Psoas muscle (tissue), 8 donors: ENCODE measurements around the gene SLC39A11. TPM values are rescaled to one million over a fixed set of nuclear protein-coding genes. Genes with fewer than 3 reads are reported as not detected.

Experiments
- ATAC-seq, 4 donors: fragments of 200-7000 bp; cut with Tn5 transposase; one replicate each; pipeline ENCODE4 v1.9.1; 2020; ENCODE audit warnings: moderate library complexity in 3 of 4, mild to moderate bottlenecking in 2 of 4
- DNase-seq, 2 donors: peaks; one replicate each; pipeline ENCODE4 v3.0.0-alpha.2; 2020
- H3K27ac ChIP-seq: fragments of 200-600 bp; one replicate; pipeline ENCODE4 v1.8.0; 2022
- H3K27me3 ChIP-seq, 3 donors: fragments of 200-600 bp in 1 of 3; one replicate each; pipeline versions ENCODE4 v1.6.1 to v1.8.0; 2013 to 2022; ENCODE audit warnings: low read length in 2 of 3, mild to moderate bottlenecking in 2 of 3, moderate library complexity in 1 of 3; ENCODE audit not compliant: insufficient read depth in 3 of 3
- H3K36me3 ChIP-seq, 2 donors: fragments of 200-600 bp in 1 of 2; one replicate each; pipeline versions ENCODE4 v1.6.1 to v1.8.0; 2013 to 2022; ENCODE audit warnings: low read depth in 1 of 2, mild to moderate bottlenecking in 1 of 2, moderate library complexity in 1 of 2; ENCODE audit not compliant: insufficient read depth in 1 of 2
- H3K4me1 ChIP-seq: fragments of 200-600 bp; one replicate; pipeline ENCODE4 v1.8.0; 2022
- H3K4me3 ChIP-seq: fragments of 200-600 bp; one replicate; pipeline ENCODE4 v1.8.0; 2022; ENCODE audit warnings: mild to moderate bottlenecking
- H3K9me3 ChIP-seq: fragments of 200-600 bp; one replicate; pipeline ENCODE4 v1.8.0; 2022
- CTCF ChIP-seq: fragments of 200-600 bp; IDR thresholded peaks from one replicate; pipeline ENCODE4 v1.8.0; 2022; ENCODE audit warnings: antibody characterized with exemption
- WGBS, 3 donors: extraction: QIAGEN DNeasy Blood & Tissue Kit; methylation state at CpG; one replicate each; pipeline versions ENCODE4 v1.1.6 to v1.1.7; 2013; 5-methylcytosine and 5-hydroxymethylcytosine counted together
- intact Hi-C, 2 donors: fragments of 100-400 bp; cut with DNase I; formaldehyde crosslinking; loops; one replicate each; pipeline versions ENCODE4 v1.11.0 to v1.14.2; 2022
- polyA plus RNA-seq, 3 donors: library from polyadenylated mRNA; stranded (reverse); fragments of 200-250 nt; gene quantifications; one replicate each; pipeline ENCODE4 v1.2.3, GENCODE V29; 2013
- total RNA-seq, 4 donors: library from RNA; stranded (reverse); fragmentation: NEBNext Ultra II Directional in 2 of 4; extraction: Animal tissue kit (Norgen Biotek cat#: 25700) in 2 of 4; gene quantifications; one replicate each; pipeline versions ENCODE4 v1.2.1 to v1.2.4, GENCODE V29; 2021 to 2023
- donor health status: healthy with polysubstance abuse.
- donor health status: DM: no; HTN: no; CAD: no; lungs with moderate emphysema.
- donor health status: Bipolar disorder and iron deficiency.
- donor health status: healthy.
- donor health status: DM: yes; HTN: yes; CAD: no.
- donor health status: DM: no; HTN: no; CAD: no.
- donor health status: DM: no; HTN: no; CAD: no.
- donor health status: DM: yes; HTN: yes; CAD: no.

Gene SLC39A11
- total and polyA plus RNA-seq, 7 donors = 1.6 to 9.7 (median 7.9) TPM

- no peak overlapping the region for H3K4me3 ChIP-seq
- H3K4me1 ChIP-seq = no peaks in the 10 kb centered on the region
- H3K9me3 ChIP-seq = no peaks in the 10 kb centered on the region
Measured at GRCh38 chr17:72737151-72737690, 355.3 kb downstream of the SLC39A11 start.

DNA sequence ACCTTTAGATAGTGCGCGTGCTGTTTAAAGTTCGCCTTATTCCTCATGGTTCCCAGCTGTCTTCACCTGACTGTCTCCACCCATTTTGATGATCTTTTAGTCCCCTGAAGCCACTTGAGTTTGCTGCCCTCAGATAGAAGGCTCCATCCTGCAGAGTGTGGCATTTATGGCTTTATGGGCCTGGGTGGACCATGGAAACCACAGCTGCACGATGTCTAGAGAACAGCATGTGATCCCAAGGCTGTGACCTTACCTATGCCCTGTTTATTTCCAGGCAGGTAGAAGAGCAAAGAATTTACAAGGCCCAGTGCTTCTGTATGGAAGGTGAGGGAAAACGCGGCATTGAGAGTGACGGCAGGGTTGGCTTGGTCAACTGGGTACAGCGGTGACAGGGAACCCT is 356.9 kb downstream of the SLC39A11 start:
- ATAC-seq (no peak), DNase-seq (no peak)
- Histone ChIP-seq H3K9me3 (no peaks in the 10 kb centered on the region), H3K4me3 (no peak overlapping the region), H3K27me3 (no peaks in the 10 kb centered on the region), H3K36me3 (no peaks in the 10 kb centered on the region), H3K27ac (no peak overlapping the region), H3K4me1 (no peaks in the 10 kb centered on the region)
- no peak for TF ChIP-seq CTCF
- intact Hi-C loops = no loop called here
- WGBS, 3 donors = 90 to 92% (median 91%) methylated on average over 8 of the region's 8 CpGs

More at GRCh38 chr17:72737151-72737690, 355.3 kb downstream of the SLC39A11 start:
- ATAC-seq = no peak
- DNase-seq = no peak
- H3K27me3 ChIP-seq = no peaks in the 10 kb centered on the region
- H3K27ac ChIP-seq = no peak overlapping the region
- H3K36me3 ChIP-seq = no peaks in the 10 kb centered on the region
- TF ChIP-seq CTCF = no peak
- intact Hi-C loops = no loop called here
- WGBS, 3 donors = 93 to 96% (median 96%) methylated on average over 4 of the region's 4 CpGs

DNA sequence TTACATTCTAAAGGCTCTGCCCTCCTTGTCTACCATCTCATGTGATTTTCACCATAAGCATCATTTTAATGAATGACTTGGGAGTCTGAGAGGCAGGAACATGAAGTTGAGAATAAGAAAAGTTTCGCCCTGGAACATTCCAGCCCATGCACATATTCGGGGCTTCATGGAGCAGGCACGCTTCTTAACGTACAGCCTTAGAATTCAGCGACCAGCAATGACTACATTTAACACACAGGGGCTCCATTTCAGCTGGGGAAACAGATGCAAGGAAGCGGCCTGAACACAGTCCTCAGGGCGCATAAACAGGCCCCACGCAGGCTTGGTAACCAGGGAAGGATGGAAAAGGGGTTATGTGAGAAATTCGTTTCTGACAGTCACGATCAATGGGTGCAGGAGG is 357.4 kb downstream of the SLC39A11 start:
- TF ChIP-seq CTCF = no peak
- WGBS, 3 donors = 91 to 93% (median 92%) methylated on average over 10 of the region's 10 CpGs
- no peaks in the 10 kb centered on the region for H3K9me3 ChIP-seq
- no peak overlapping the region for H3K4me3 ChIP-seq
- no peaks in the 10 kb centered on the region for H3K4me1 ChIP-seq
- H3K27me3 ChIP-seq = no peaks in the 10 kb centered on the region
- no peaks in the 10 kb centered on the region for H3K36me3 ChIP-seq
- intact Hi-C loops = no loop called here
- DNase-seq (no peak), ATAC-seq (no peak)
- no peak overlapping the region for H3K27ac ChIP-seq

DNA sequence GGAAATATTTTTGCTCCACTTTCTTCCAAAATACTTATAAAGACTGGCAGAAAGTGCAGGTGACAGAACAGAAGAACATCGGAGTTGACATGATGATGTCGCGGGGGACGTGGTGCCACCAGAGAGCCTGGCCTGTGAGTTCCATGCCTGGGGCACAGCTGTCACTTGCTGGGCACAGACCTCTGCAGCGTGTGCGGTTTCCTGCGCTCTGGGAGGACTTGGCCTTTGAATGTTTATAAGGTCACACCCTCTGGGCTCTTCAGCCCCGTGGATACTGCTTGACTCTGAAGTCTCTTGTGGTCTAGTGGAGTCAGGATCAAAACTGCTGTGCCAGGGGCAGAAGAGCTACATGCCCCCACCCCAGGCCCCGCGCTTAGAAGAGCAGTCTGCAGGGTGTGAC is 357.9 kb downstream of the SLC39A11 start:
- H3K9me3 ChIP-seq = no peaks in the 10 kb centered on the region
- no peak overlapping the region for H3K27ac ChIP-seq
- intact Hi-C loops = no loop called here
- no peaks in the 10 kb centered on the region for H3K36me3 ChIP-seq
- DNase-seq (no peak), ATAC-seq (no peak)
- H3K4me3 ChIP-seq = no peak overlapping the region
- no peaks in the 10 kb centered on the region for H3K4me1 ChIP-seq
- H3K27me3 ChIP-seq = no peaks in the 10 kb centered on the region
- WGBS, 3 donors = 64 to 72% (median 70%) methylated on average over 10 of the region's 10 CpGs
- TF ChIP-seq CTCF = no peak

- H3K36me3 ChIP-seq = no peaks in the 10 kb centered on the region
- intact Hi-C loops = no loop called here
- ATAC-seq = no peak
- no peak overlapping the region for H3K4me3 ChIP-seq
- H3K4me1 ChIP-seq = no peaks in the 10 kb centered on the region
- H3K27ac ChIP-seq = no peak overlapping the region
- H3K27me3 ChIP-seq = no peaks in the 10 kb centered on the region
- no peaks in the 10 kb centered on the region for H3K9me3 ChIP-seq
- TF ChIP-seq CTCF = no peak
- DNase-seq = no peak
- 69 to 76% (median 74%) methylated on average over 3 of the region's 3 CpGs for WGBS, 3 donors
Measured at GRCh38 chr17:72733619-72734282, 358.7 kb downstream of the SLC39A11 start.
